IMR-90 (cell line): Measurements from ENCODE around the gene CUX1.

ENCODE experiments used
- CEBPB ChIP-seq: IDR thresholded peaks from 2 replicates; pipeline ENCODE4 v1.6.1; 2012; ENCODE audit warnings: low read depth, low read length, improper control_type of control experiment
- CTCF ChIP-seq: conservative IDR thresholded peaks from 2 replicates; pipeline ENCODE4 v1.5.1; 2012; ENCODE audit warnings: mild to moderate bottlenecking, low read depth, low read length, improper control_type of control experiment
- FOS ChIP-seq: fragments of 150-350 bp; IDR thresholded peaks from 2 replicates; pipeline ENCODE4 v1.6.1; 2016; ENCODE audit warnings: low read depth, low read length
- MAFK ChIP-seq: IDR thresholded peaks from 2 replicates; pipeline ENCODE4 v1.6.1; 2012; ENCODE audit warnings: low read depth, low read length, improper control_type of control experiment
- POLR2A ChIP-seq: IDR thresholded peaks from 2 replicates; pipeline ENCODE4 v1.6.1; 2012; ENCODE audit warnings: mild to moderate bottlenecking, low read depth, low read length
- RAD21 ChIP-seq: IDR thresholded peaks from 2 replicates; pipeline ENCODE4 v1.6.1; 2012; ENCODE audit warnings: low read length, improper control_type of control experiment
- RFX5 ChIP-seq: IDR thresholded peaks from 2 replicates; pipeline ENCODE4 v1.8.0; 2012; ENCODE audit warnings: low read depth, mild to moderate bottlenecking, low read length, moderate library complexity

- TF ChIP-seq RFX5, result no peak
- no peak for TF ChIP-seq CTCF
- no peak for TF ChIP-seq CEBPB
- no peak for TF ChIP-seq RAD21
- TF ChIP-seq POLR2A, result no peak
- no peak for TF ChIP-seq MAFK
- no peak for TF ChIP-seq FOS
These were observed 479.1 kb downstream of the CUX1 start for GRCh38 chr7:102296514-102296913.
